BJ (cell line): ENCODE results near the gene COL20A1. TPM values are rescaled to one million over a fixed set of nuclear protein-coding genes. Genes with fewer than 3 reads are reported as not detected.

ENCODE experiments used
- CTCF ChIA-PET: fragments of 350-600 bp; formaldehyde crosslinking; extraction: SDS; loops from one replicate; lab custom pipeline; 2021; ENCODE audit warnings: antibody characterized with exemption, inconsistent platforms; lab: Yijun Ruan, JAX
- POLR2A ChIA-PET: fragments of 300-600 bp; sonication (Branson Sonifier 250); formaldehyde crosslinking; extraction: SDS; loops from one replicate; lab custom pipeline; 2021; ENCODE audit warnings: antibody characterized with exemption; lab: Charles Lee
- DNase-seq: peaks from one replicate; pipeline ENCODE4 v3.0.0-alpha.2; 2011; ENCODE audit warnings: low read depth
- H3K27me3 ChIP-seq: 2 replicates; pipeline ENCODE4 v1.6.0; 2011; ENCODE audit warnings: low read length; ENCODE audit not compliant: control insufficient read depth, insufficient read depth
- H3K36me3 ChIP-seq: 2 replicates; pipeline ENCODE4 v1.5.1; 2011; ENCODE audit warnings: low read length; ENCODE audit not compliant: control insufficient read depth, insufficient read depth
- H3K4me3 ChIP-seq: 2 replicates; pipeline ENCODE4 v1.5.1; 2011; ENCODE audit warnings: low read depth, mild to moderate bottlenecking, control low read depth, low read length
- polyA plus RNA-seq: library from polyadenylated mRNA; depleted of rRNA; stranded (reverse); fragments of >200 nt; gene quantifications from 2 replicates; pipeline ENCODE4 v1.2.3, GENCODE V29; 2011
- TF ChIP-seq, protein P1 (sequence below): IDR thresholded peaks from 2 replicates; pipeline ENCODE4 v1.5.1; 2011; ENCODE audit warnings: low read depth, mild to moderate bottlenecking, control low read depth, inconsistent platforms, low read length, moderate library complexity; ENCODE audit not compliant: insufficient read depth

Gene COL20A1
- polyA plus RNA-seq, 1 experiment: not detected

DNA sequence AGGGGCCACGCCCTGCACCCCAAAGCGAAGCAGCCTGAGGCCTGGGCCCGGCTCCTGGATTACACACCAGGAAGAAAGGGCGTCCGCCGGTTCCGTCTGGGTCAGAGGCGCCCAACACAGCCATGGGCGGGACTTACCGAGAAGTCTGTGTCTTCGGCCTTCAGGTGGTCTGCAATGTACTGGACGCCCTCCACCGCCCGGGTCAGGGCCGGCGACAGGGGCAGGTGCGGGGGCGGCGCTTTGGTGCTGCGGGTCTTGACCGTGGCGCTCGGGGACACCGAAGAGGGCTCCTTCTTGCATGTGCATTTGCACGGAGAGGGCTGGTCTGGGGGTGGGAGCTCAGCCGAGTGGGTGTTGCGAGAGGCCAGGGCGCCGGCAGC lies 56.5 kb downstream of the COL20A1 start:
- peaks cover 4% of the 10 kb centered on the region; the same call in 1 of the 2 replicates for H3K27me3 ChIP-seq
- H3K36me3 ChIP-seq: no peaks in the 10 kb centered on the region
- H3K4me3 ChIP-seq: no peak overlapping the region
- TF ChIP-seq, protein P1, sequence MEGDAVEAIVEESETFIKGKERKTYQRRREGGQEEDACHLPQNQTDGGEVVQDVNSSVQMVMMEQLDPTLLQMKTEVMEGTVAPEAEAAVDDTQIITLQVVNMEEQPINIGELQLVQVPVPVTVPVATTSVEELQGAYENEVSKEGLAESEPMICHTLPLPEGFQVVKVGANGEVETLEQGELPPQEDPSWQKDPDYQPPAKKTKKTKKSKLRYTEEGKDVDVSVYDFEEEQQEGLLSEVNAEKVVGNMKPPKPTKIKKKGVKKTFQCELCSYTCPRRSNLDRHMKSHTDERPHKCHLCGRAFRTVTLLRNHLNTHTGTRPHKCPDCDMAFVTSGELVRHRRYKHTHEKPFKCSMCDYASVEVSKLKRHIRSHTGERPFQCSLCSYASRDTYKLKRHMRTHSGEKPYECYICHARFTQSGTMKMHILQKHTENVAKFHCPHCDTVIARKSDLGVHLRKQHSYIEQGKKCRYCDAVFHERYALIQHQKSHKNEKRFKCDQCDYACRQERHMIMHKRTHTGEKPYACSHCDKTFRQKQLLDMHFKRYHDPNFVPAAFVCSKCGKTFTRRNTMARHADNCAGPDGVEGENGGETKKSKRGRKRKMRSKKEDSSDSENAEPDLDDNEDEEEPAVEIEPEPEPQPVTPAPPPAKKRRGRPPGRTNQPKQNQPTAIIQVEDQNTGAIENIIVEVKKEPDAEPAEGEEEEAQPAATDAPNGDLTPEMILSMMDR: no peak
- ChIA-PET POLR2A (no interaction called here), CTCF (no interaction called here)
- DNase-seq: no peak

DNA sequence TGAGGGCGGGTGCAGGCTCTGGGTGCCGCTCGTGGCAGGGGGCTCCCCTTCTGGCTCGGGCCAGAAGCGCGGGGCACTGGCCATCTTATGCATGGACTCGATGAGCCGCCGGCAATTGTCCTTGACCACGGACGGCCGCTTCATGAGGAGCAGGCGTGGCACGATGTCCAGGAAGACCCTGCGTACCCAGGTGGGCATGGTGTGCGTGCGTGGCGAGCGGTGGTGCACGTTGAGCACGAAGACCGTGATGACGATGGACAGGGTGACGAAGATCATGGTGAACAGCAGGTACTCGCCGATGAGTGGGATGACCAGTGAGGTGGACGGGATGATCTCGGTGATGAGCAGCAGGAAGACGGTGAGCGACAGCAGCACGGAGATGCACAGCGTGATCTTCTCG lies 57.2 kb downstream of the COL20A1 start:
- CTCF ChIA-PET: no interaction called here
- H3K36me3 ChIP-seq: no peaks in the 10 kb centered on the region
- 0 out of 2 replicates have a peak, but pooled peaks cover 1% of the 10 kb centered on the region for H3K27me3 ChIP-seq
- TF ChIP-seq, protein P1: no peak
- POLR2A ChIA-PET: no interaction called here
- no peak overlapping the region for H3K4me3 ChIP-seq
- DNase-seq: no peak

DNA sequence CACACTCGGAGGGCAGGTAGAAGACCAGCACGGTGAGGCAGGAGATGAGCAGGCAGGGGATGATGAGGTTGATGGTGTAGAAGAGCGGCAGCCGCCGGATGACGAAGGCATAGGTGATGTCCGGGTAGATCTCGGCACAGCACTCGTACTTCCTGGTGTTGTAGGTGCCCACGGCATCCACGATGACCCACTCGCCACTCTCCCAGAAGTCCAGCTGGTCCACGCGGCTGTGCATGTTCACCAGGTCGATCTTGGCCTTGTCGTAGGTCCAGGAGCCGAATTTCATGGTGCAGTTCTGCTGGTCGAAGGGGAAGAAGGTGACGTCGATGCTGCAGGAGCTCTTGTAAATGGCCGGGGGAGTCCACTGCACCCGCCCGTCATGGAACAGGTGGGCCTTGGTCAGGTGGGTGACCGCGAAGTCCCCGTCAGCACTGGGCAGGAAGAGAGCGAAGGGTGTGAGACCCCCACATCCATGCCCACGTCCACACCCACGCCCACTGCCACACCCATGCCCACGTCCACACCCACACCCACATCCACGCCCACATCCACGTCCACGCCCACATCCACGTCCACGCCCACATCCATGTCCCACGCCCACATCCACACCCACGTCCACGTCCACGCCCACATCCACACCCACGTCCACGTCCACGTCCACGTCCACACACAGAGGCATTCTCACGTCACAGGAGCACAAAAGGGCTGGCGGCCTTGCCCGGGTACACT lies 57.8 kb downstream of the COL20A1 start:
- no peak for DNase-seq
- TF ChIP-seq, protein P1: no peak
- CTCF ChIA-PET: interaction anchor here (1.8 kb wide), 1 partner anchor 41 kb away, joined by 4 read pairs; no protein-coding TSS in a partner anchor
- Histone ChIP-seq H3K27me3 (0 out of 2 replicates have a peak, but pooled peaks cover 1% of the 10 kb centered on the region), H3K36me3 (no peaks in the 10 kb centered on the region), H3K4me3 (no peak overlapping the region)
- POLR2A ChIA-PET: no interaction called here

DNA sequence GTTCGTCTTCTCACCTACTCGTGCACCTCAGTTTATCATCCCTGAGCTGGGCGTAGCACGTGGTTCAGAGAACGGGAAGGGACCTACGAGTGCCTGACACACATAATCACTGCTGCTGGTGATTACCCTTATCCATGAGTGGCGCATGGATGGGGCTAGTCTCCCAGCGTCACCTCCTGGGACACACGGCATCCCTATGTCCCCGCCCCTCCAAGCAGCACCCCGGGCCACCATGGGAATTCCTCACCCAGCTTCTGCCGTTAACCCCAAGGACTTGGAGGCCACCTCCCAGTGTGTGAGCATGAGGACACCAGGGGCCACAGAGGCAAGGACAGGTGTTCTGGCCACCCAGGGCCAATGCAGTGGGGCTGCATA lies 58.3 kb downstream of the COL20A1 start:
- TF ChIP-seq, protein P1: no peak
- ChIA-PET POLR2A (no interaction called here), CTCF (interaction anchor here (1.8 kb wide), 1 partner anchor 42 kb away, joined by 4 read pairs; no protein-coding TSS in a partner anchor)
- Histone ChIP-seq H3K36me3 (no peaks in the 10 kb centered on the region), H3K4me3 (no peak overlapping the region), H3K27me3 (no peaks in the 10 kb centered on the region)
- DNase-seq: no peak

DNA sequence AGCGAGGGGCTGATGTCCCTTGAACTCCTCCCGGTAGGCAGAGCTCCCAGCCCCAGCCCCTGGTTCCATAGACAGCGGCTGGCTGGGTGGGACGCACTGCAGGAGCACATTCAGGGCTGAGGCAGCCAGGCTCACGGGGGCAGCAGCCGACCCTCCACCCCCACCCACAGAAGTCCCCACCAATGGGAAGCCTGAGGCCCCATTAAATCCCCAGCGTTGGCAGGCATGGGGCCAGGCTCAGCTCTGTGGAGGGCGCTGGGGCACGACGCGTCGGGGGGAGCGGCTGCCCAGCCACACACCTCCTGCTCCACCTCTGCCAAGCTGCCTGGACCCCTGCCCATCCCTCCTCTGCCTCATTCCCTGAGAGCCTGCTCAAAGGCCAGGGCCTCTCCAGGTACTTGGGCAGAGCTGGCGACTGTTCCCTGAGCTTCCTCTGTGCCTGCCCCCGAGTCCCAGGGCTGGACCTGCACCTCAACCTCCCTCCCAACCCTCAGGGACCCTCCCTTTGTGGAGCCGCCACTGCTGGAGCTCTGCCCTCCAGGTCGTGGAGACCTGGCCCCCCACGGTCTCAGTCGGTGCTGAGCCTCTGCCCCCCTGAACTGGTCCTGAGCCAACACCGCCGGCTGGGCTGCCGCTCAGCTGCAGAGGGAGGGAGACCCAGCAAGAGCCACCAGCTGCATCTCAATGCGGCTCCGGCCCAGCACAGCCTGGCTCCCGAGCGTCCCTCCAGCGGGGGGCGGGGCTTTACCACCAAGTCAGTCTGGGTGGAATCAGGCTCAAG lies 59.0 kb downstream of the COL20A1 start:
- no peak for DNase-seq
- no peaks in the 10 kb centered on the region for H3K27me3 ChIP-seq
- CTCF ChIA-PET: interaction anchor here (1.8 kb wide), 1 partner anchor 42 kb away, joined by 4 read pairs; no protein-coding TSS in a partner anchor
- TF ChIP-seq, protein P1: no peak
- POLR2A ChIA-PET: no interaction called here
- no peaks in the 10 kb centered on the region for H3K36me3 ChIP-seq
- H3K4me3 ChIP-seq: no peak overlapping the region
